ENCODE measurements around the gene NRG3.

- TF ChIP-seq POLR2A (IDR thresholded peaks at IDR 0.05) (no peak), CTCF (IDR thresholded peaks at IDR 0.05) (no peak)
Measured at GRCh38 chr10:82267465-82267864, 392.5 kb downstream of the NRG3 start.
